ENCODE measurements around the gene JAG2. TPM values are rescaled to one million over a fixed set of nuclear protein-coding genes. Genes with fewer than 3 reads are reported as not detected.

Gene JAG2
- total and polyA plus RNA-seq, 12 donors, result 0.83 to 16.2 (median 4.0) TPM

GRCh38 chr14:105203057-105203531 lies 34.5 kb upstream of the JAG2 start:
- H3K36me3 ChIP-seq (replicated peaks in 1 of 2), result no peaks in the 10 kb centered on the region
- WGBS, 4 donors, result 5 to 36% (median 9%) methylated on average over 5 to 18 of the region's 18 CpGs
- peaks cover 16% of the 10 kb centered on the region for H3K27me3 ChIP-seq
- TF ChIP-seq POLR2A (IDR thresholded peaks at IDR 0.05), result no peak
- TF ChIP-seq CTCF (IDR thresholded peaks at IDR 0.05), result peak; percentile 83 to 96 (median 92)
- H3K27ac ChIP-seq, result no peak overlapping the region
- no peaks in the 10 kb centered on the region for H3K9me3 ChIP-seq (replicated peaks in 1 of 3)
- peak; percentile 76 to 92 (median 82) for DNase-seq
- intact Hi-C loops (cut with DNase I), result loop anchor here (5.0 kb wide), 2 partner anchors 79 to 144 kb away; no protein-coding TSS in a partner anchor
- H3K4me3 ChIP-seq, result no peak overlapping the region
- peaks cover 14 to 31% of the 10 kb centered on the region in 2 donors for H3K4me1 ChIP-seq (replicated peaks in 1 of 2)

- 22 to 41% (median 32%) methylated on average over 5 to 20 of the region's 20 CpGs for WGBS, 4 donors
- H3K27ac ChIP-seq, result no peak overlapping the region
- no peaks in the 10 kb centered on the region for H3K9me3 ChIP-seq (replicated peaks in 1 of 3)
- peaks cover 14 to 28% of the 10 kb centered on the region in 2 donors for H3K4me1 ChIP-seq (replicated peaks in 1 of 2)
- no peak for TF ChIP-seq CTCF (IDR thresholded peaks at IDR 0.05)
- TF ChIP-seq POLR2A (IDR thresholded peaks at IDR 0.05), result no peak
- H3K36me3 ChIP-seq (replicated peaks in 1 of 2), result no peaks in the 10 kb centered on the region
- intact Hi-C loops (cut with DNase I), result loop anchor here (5.0 kb wide), 2 partner anchors 80 to 145 kb away; no protein-coding TSS in a partner anchor
- DNase-seq, result no peak
- H3K4me3 ChIP-seq, result no peak overlapping the region
- H3K27me3 ChIP-seq, result peaks cover 18% of the 10 kb centered on the region
Observed at GRCh38 chr14:105201925-105202513, 33.4 kb upstream of the JAG2 start.

GRCh38 chr14:105201156-105201924 lies 32.8 kb upstream of the JAG2 start:
- Histone ChIP-seq H3K27me3 (peaks cover 22% of the 10 kb centered on the region), H3K9me3 (replicated peaks in 1 of 3) (no peaks in the 10 kb centered on the region), H3K27ac (no peak overlapping the region), H3K36me3 (replicated peaks in 1 of 2) (no peaks in the 10 kb centered on the region), H3K4me3 (no peak overlapping the region), H3K4me1 (replicated peaks in 1 of 2) (peaks cover 19 to 31% of the 10 kb centered on the region in 2 donors)
- intact Hi-C loops (cut with DNase I), result loop anchor here (5.0 kb wide), 2 partner anchors 81 to 146 kb away; no protein-coding TSS in a partner anchor
- 42 to 58% (median 49%) methylated on average over 13 to 28 of the region's 28 CpGs for WGBS, 4 donors
- TF ChIP-seq CTCF (IDR thresholded peaks at IDR 0.05) (peak in 1 of 6 experiments; percentile 6), POLR2A (IDR thresholded peaks at IDR 0.05) (no peak)
- DNase-seq, result no peak

GRCh38 chr14:105200641-105201040 lies 32.1 kb upstream of the JAG2 start:
- H3K4me1 ChIP-seq (replicated peaks in 1 of 2), result peaks cover 19 to 33% of the 10 kb centered on the region in 2 donors

More at GRCh38 chr14:105200641-105201040, 32.1 kb upstream of the JAG2 start:
- Histone ChIP-seq H3K36me3 (replicated peaks in 1 of 2) (no peaks in the 10 kb centered on the region), H3K4me3 (no peak overlapping the region), H3K9me3 (replicated peaks in 1 of 3) (no peaks in the 10 kb centered on the region), H3K27ac (no peak overlapping the region), H3K27me3 (peaks cover 29% of the 10 kb centered on the region)
- WGBS, 4 donors, result 61 to 78% (median 74%) methylated on average over 11 to 16 of the region's 16 CpGs
- no peak for TF ChIP-seq CTCF (IDR thresholded peaks at IDR 0.05)
- DNase-seq, result no peak
- intact Hi-C loops (cut with DNase I), result loop anchor here (5.0 kb wide), 2 partner anchors 82 to 147 kb away; no protein-coding TSS in a partner anchor
